H1 (cell line): ENCODE data around the gene FOXS1. TPM values are rescaled to one million over a fixed set of nuclear protein-coding genes. Genes with fewer than 3 reads are reported as not detected.

ENCODE experiments used
- CTCF ChIA-PET: fragments of 300-600 bp; sonication (Branson Sonifier 250); formaldehyde crosslinking; loops from one replicate; lab custom pipeline; 2021; ENCODE audit not compliant: partially characterized antibody; lab: Charles Lee
- POLR2A ChIA-PET: fragments of 300-600 bp; sonication (Branson Sonifier 250); formaldehyde crosslinking; loops from one replicate; lab custom pipeline; 2021; ENCODE audit warnings: inconsistent platforms; ENCODE audit not compliant: partially characterized antibody; lab: Charles Lee
- DNase-seq, 2 experiments: peaks; one replicate each; pipeline versions ENCODE4 v3.0.0 to v3.0.0-alpha.2; 2010 to 2022; ENCODE audit warnings: low spot score in 2 of 2, low read depth in 1 of 2, mixed read lengths in 1 of 2
- FAIRE-seq: peaks from 2 replicates; lab custom pipeline; 2011; peaks lifted over from hg19 to GRCh38; lab: Jason Lieb, UNC
- H2AFZ ChIP-seq: 2 replicates; pipeline ENCODE4 v1.8.1; 2012; ENCODE audit warnings: low read length, inconsistent platforms
- H2AK5ac ChIP-seq: 2 replicates; pipeline ENCODE4 v1.6.1; 2013; ENCODE audit warnings: low read depth, low read length
- H2BK120ac ChIP-seq: replicated peaks from 2 replicates; pipeline ENCODE3; 2013; ENCODE audit warnings: low read depth, low read length, inconsistent platforms
- H2BK12ac ChIP-seq: 2 replicates; pipeline ENCODE4 v1.6.1; 2013; ENCODE audit warnings: low read depth, low read length
- H2BK15ac ChIP-seq: 2 replicates; pipeline ENCODE4 v1.6.1; 2013; ENCODE audit warnings: low read length
- H2BK20ac ChIP-seq: 2 replicates; pipeline ENCODE4 v1.6.1; 2013; ENCODE audit warnings: low read length
- H2BK5ac ChIP-seq: 2 replicates; pipeline ENCODE4 v1.6.1; 2013; ENCODE audit warnings: low read depth, low read length
- H3K14ac ChIP-seq: 2 replicates; pipeline ENCODE4 v1.6.1; 2013; ENCODE audit warnings: inconsistent platforms; ENCODE audit not compliant: insufficient read length
- H3K18ac ChIP-seq: 2 replicates; pipeline ENCODE4 v1.6.1; 2013; ENCODE audit warnings: low read length; ENCODE audit errors: extremely low read depth
- H3K23ac ChIP-seq: 2 replicates; pipeline ENCODE4 v1.6.1; 2013; ENCODE audit warnings: inconsistent platforms; ENCODE audit not compliant: insufficient read length
- H3K23me2 ChIP-seq: 2 replicates; pipeline ENCODE4 v1.6.1; 2013; ENCODE audit warnings: low read depth, low read length
- H3K27ac ChIP-seq: 2 replicates; pipeline ENCODE4 v1.6.1; 2011; ENCODE audit warnings: low read depth, low read length, inconsistent platforms
- H3K27me3 ChIP-seq, 4 experiments: replicated peaks in 1 of 4; 1 replicate in 1 of 4; 2 replicates in 3 of 4; pipeline versions ENCODE4 v1.6.1 to v1.8.1; 2011 to 2013; ENCODE audit warnings: low read length in 3 of 4, mild to moderate bottlenecking in 3 of 4, inconsistent platforms in 2 of 4, mixed read lengths in 2 of 4, moderate library complexity in 1 of 4; ENCODE audit not compliant: control insufficient read depth in 3 of 4, insufficient read depth in 3 of 4; ENCODE audit errors: extremely low read depth in 1 of 4
- H3K36me3 ChIP-seq, 4 experiments: 2 replicates each; pipeline versions ENCODE4 v1.6.1 to v1.8.1; 2011 to 2013; ENCODE audit warnings: mild to moderate bottlenecking in 4 of 4, low read length in 3 of 4, moderate library complexity in 2 of 4, control low read depth in 1 of 4, inconsistent platforms in 1 of 4; ENCODE audit not compliant: insufficient read depth in 4 of 4, control insufficient read depth in 2 of 4
- H3K4ac ChIP-seq: replicated peaks from 2 replicates; pipeline ENCODE3; 2013; ENCODE audit warnings: low read length, low read depth, mixed read lengths, inconsistent platforms; ENCODE audit not compliant: insufficient read length
- H3K4me1 ChIP-seq, 4 experiments: replicated peaks in 1 of 4; 1 replicate in 1 of 4; 2 replicates in 3 of 4; pipeline versions ENCODE4 v1.6.1 to v1.8.1; 2011 to 2013; ENCODE audit warnings: low read length in 3 of 4, inconsistent platforms in 2 of 4, mixed read lengths in 1 of 4; ENCODE audit not compliant: insufficient read depth in 4 of 4, control insufficient read depth in 3 of 4
- H3K4me2 ChIP-seq, 2 experiments: 2 replicates each; pipeline versions ENCODE4 v1.6.1 to v1.8.1; 2011 to 2013; ENCODE audit warnings: low read depth in 2 of 2, low read length in 2 of 2, control low read depth in 1 of 2, inconsistent platforms in 1 of 2, mild to moderate bottlenecking in 1 of 2; ENCODE audit not compliant: insufficient read depth in 1 of 2
- H3K4me3 ChIP-seq, 4 experiments: fragments of 200-600, 300-600 bp in 1 of 4; sonication (generic), shearing (Covaris generic), sonication (Bioruptor Twin) in 1 of 4; 2 replicates each; pipeline versions ENCODE4 v1.5.1 to v1.8.1; 2011 to 2016; ENCODE audit warnings: low read length in 4 of 4, low read depth in 3 of 4, control low read depth in 2 of 4, inconsistent platforms in 2 of 4, mild to moderate bottlenecking in 2 of 4, mixed read lengths in 1 of 4, moderate library complexity in 1 of 4; ENCODE audit not compliant: insufficient read depth in 2 of 4; ENCODE audit errors: extremely low read depth in 1 of 4
- H3K56ac ChIP-seq: replicated peaks from 2 replicates; pipeline ENCODE3; 2013; ENCODE audit warnings: low read depth, mild to moderate bottlenecking, mixed read lengths, low read length, inconsistent platforms; ENCODE audit not compliant: insufficient read length
- H3K79me1 ChIP-seq: 2 replicates; pipeline ENCODE4 v1.6.1; 2013; ENCODE audit warnings: low read depth, low read length, control low read depth
- H3K79me2 ChIP-seq, 2 experiments: 2 replicates each; pipeline versions ENCODE4 v1.6.1 to v1.8.1; 2012 to 2013; ENCODE audit warnings: low read length in 2 of 2, mild to moderate bottlenecking in 2 of 2, inconsistent platforms in 1 of 2; ENCODE audit not compliant: insufficient read depth in 2 of 2, control insufficient read depth in 1 of 2
- H3K9ac ChIP-seq, 4 experiments: replicated peaks in 1 of 4; 1 replicate in 1 of 4; 2 replicates in 3 of 4; pipeline versions ENCODE4 v1.6.1 to v1.8.1; 2011 to 2013; ENCODE audit warnings: low read depth in 3 of 4, low read length in 3 of 4, control low read depth in 2 of 4, mild to moderate bottlenecking in 2 of 4, moderate library complexity in 2 of 4, inconsistent platforms in 1 of 4; ENCODE audit errors: extremely low read depth in 1 of 4
- H3K9me3 ChIP-seq, 2 experiments: 2 replicates each; pipeline versions ENCODE4 v1.6.1 to v1.8.1; 2012 to 2013; ENCODE audit warnings: mild to moderate bottlenecking in 2 of 2, moderate library complexity in 2 of 2, control low read depth in 1 of 2, inconsistent platforms in 1 of 2, low read depth in 1 of 2, low read length in 1 of 2, mixed read lengths in 1 of 2; ENCODE audit not compliant: insufficient read depth in 2 of 2
- H4K20me1 ChIP-seq, 2 experiments: replicated peaks in 1 of 2; 2 replicates each; pipeline versions ENCODE3 to v1.8.1; 2011 to 2013; ENCODE audit warnings: inconsistent platforms in 2 of 2, low read length in 2 of 2, mild to moderate bottlenecking in 1 of 2; ENCODE audit not compliant: insufficient read depth in 2 of 2, control insufficient read depth in 1 of 2
- H4K5ac ChIP-seq: 2 replicates; pipeline ENCODE4 v1.6.1; 2013; ENCODE audit warnings: low read length, low read depth, mixed read lengths, inconsistent platforms; ENCODE audit not compliant: insufficient read length
- H4K8ac ChIP-seq: 2 replicates; pipeline ENCODE4 v1.8.0; 2013; ENCODE audit warnings: mild to moderate bottlenecking, moderate library complexity, low read length, inconsistent platforms; ENCODE audit not compliant: insufficient read depth; ENCODE audit errors: extremely low read depth
- H4K91ac ChIP-seq: replicated peaks from 2 replicates; pipeline ENCODE3; 2013; ENCODE audit warnings: low read length, mixed read lengths, inconsistent platforms; ENCODE audit not compliant: insufficient read length
- ASH2L ChIP-seq: fragments of 200-600, 300-600 bp; sonication (generic); IDR thresholded peaks from one replicate; pipeline ENCODE4 v1.7.1; 2017; ENCODE audit warnings: low read length
- HDAC6 ChIP-seq: IDR thresholded peaks from one replicate; pipeline ENCODE4 v1.7.1; 2012; ENCODE audit warnings: low read depth, mild to moderate bottlenecking, inconsistent platforms, low read length, moderate library complexity
- NRF1 ChIP-seq: IDR thresholded peaks from 2 replicates; pipeline ENCODE4 v1.6.1; 2011; ENCODE audit warnings: mild to moderate bottlenecking, low read depth, low read length, improper control_type of control experiment
- RXRA ChIP-seq: IDR thresholded peaks from 2 replicates; pipeline ENCODE4 v1.6.1; 2011; ENCODE audit warnings: low read depth, mild to moderate bottlenecking, low read length, moderate library complexity; ENCODE audit not compliant: insufficient read depth
- SP2 ChIP-seq: IDR thresholded peaks from 2 replicates; pipeline ENCODE4 v1.6.1; 2012; ENCODE audit warnings: mild to moderate bottlenecking, low read length, inconsistent platforms
- TAF7 ChIP-seq: optimal IDR thresholded peaks from 2 replicates; pipeline ENCODE3; 2011; ENCODE audit warnings: low read depth, mild to moderate bottlenecking, inconsistent platforms, low read length, moderate library complexity, borderline replicate concordance
- TCF12 ChIP-seq: IDR thresholded peaks from 2 replicates; pipeline ENCODE4 v1.6.1; 2011; ENCODE audit warnings: low read depth, mild to moderate bottlenecking, low read length
- WGBS, 2 experiments: shearing (Covaris generic) in 1 of 2; methylation state at CpG; one replicate each; pipeline versions ENCODE4 v1.1.6 to v1.1.7; 2013 to 2015; ENCODE audit warnings: low lambda C conversion rate in 2 of 2, mixed read lengths in 2 of 2, inconsistent platforms in 1 of 2, low coverage in 1 of 2, missing lambda C conversion rate in 1 of 2; ENCODE audit not compliant: insufficient replicate concordance in 2 of 2, insufficient coverage in 1 of 2, insufficient read length in 1 of 2; ENCODE audit errors: extremely low coverage in 1 of 2, missing lambda C conversion rate in 1 of 2; 5-methylcytosine and 5-hydroxymethylcytosine counted together
- polyA plus RNA-seq, 7 experiments: library from polyadenylated mRNA; depleted of rRNA in 3 of 7; stranded (reverse) in 5 of 7; unstranded in 2 of 7; fragments of >200 nt in 5 of 7; fragments of 200-250 nt in 2 of 7; gene quantifications; 1 replicate in 5 of 7; 2 replicates in 1 of 7; 4 replicates in 1 of 7; pipeline versions ENCODE4 v1.2.1 to v1.2.3, GENCODE V29; 2011 to 2013; ENCODE audit warnings: missing spikeins in 2 of 7, mixed read lengths in 2 of 7
- total RNA-seq: library from RNA; stranded (reverse); fragmentation: NEBNext Ultra II Directional; extraction: Animal tissue kit (Norgen Biotek cat#: 25700); gene quantifications from 2 replicates; pipeline ENCODE4 v1.2.1, GENCODE V29; 2021

The FOXS1 gene
- total and polyA plus RNA-seq, 2 of the 8 experiments (the other 6 are each of a cell fraction or from before 2014, with no cell fraction given) = 0.45 TPM; not detected in 1

DNA sequence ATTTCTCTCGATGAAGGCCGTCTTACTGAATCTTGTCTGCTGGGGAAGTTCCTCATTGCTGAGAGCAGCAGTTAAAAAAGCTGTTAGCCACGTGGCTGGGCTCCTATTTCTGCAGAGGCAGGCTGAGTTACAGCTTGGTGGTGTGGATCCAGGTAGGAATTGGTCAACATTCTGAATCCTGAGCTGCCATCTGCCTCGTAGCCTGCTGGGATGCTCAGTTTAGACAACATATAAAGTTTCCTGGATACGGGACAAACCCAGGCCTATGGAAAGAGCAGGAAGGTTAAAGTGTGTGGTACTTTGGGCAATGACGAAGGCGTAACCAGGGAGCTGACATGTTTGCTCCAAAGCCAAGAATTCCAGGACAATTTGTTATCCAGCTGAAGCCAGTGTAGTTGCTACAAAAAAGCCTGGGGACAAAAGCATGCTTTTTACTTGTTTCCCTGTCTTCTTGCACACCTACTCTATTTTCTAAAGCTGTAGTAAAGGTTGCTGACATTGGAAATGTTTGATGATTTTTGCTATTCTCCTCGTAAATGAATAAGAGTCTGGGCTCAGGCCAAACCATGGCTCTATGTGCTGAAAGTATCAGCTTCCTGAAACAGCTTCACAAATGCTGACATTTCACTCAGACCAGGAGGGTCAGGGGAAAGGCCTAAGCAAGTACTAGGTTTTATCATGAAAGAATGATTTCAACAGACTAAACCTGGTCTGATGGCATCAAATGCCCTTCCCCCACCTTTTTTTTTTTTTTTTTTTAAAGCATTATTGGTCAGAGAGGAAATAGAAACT lies 38.6 kb downstream of the FOXS1 start:
- no peaks in the 10 kb centered on the region for H3K79me2 ChIP-seq
- no peak overlapping the region for H3K56ac ChIP-seq
- H4K5ac ChIP-seq = no peak overlapping the region
- H3K4me3 ChIP-seq = no peak overlapping the region
- H2BK15ac ChIP-seq = no peak overlapping the region
- H2AFZ ChIP-seq = no peak overlapping the region
- no peak overlapping the region for H2AK5ac ChIP-seq
- H4K8ac ChIP-seq = no peak overlapping the region
- H3K4ac ChIP-seq = no peak overlapping the region
- FAIRE-seq (no peak), DNase-seq (no peak)
- no peak overlapping the region for H2BK120ac ChIP-seq
- H3K14ac ChIP-seq = no peak overlapping the region
- no peak overlapping the region; the same call in 1 of the 2 replicates for H2BK5ac ChIP-seq
- H2BK20ac ChIP-seq = no peak overlapping the region
- no peak overlapping the region for H3K27ac ChIP-seq
- ChIA-PET CTCF (interaction anchor here (0.7 to 1.6 kb wide), 3 partner anchors 9 to 244 kb away, joined by 3 to 6 read pairs (median 4); partner anchors contain the start of gene MYLK2), POLR2A (interaction anchor here (1.2 kb wide), 1 partner anchor 13 kb away, joined by 3 read pairs; no protein-coding TSS in a partner anchor)
- 89% methylated on average over 8 of the region's 8 CpGs; no CpG with 5 or more reads in 1 of the 2 experiments for WGBS, 2 experiments
- H3K36me3 ChIP-seq = peaks cover 5 to 22% (median 8%) of the 10 kb centered on the region in 4 experiments; a peak in 7 of 8 replicates
- H3K23me2 ChIP-seq = no peaks in the 10 kb centered on the region
- no peak overlapping the region for H3K18ac ChIP-seq
- H4K20me1 ChIP-seq = no peaks in the 10 kb centered on the region
- H3K4me1 ChIP-seq = no peaks in the 10 kb centered on the region
- H3K27me3 ChIP-seq = no peaks in the 10 kb centered on the region
- H2BK12ac ChIP-seq = no peak overlapping the region
- H4K91ac ChIP-seq = no peak overlapping the region
- no peak overlapping the region; a peak in 1 of 7 replicates for H3K9ac ChIP-seq
- H3K9me3 ChIP-seq = no peaks in the 10 kb centered on the region
- H3K23ac ChIP-seq = no peak overlapping the region
- no peaks in the 10 kb centered on the region for H3K79me1 ChIP-seq
- no peak overlapping the region for H3K4me2 ChIP-seq
- TF ChIP-seq RXRA (no peak), ASH2L (no peak), HDAC6 (no peak), TAF7 (no peak), NRF1 (no peak), TCF12 (no peak), SP2 (no peak)
